Neural cell (in vitro differentiated cells): ENCODE results near the gene MBD3L4. TPM values are rescaled to one million over a fixed set of nuclear protein-coding genes. Genes with fewer than 3 reads are reported as not detected.
"Not testable (repeated sequence)": the region's sequence is repeated elsewhere in the genome, so short reads cannot be mapped to it uniquely, and the experiment has no call there.

Source experiments
- H2AFZ ChIP-seq: fragments of 200-600, 300-800 bp; sonication (generic), shearing (Covaris generic); 2 replicates; pipeline ENCODE4 v1.6.0; 2014; ENCODE audit warnings: low read depth, mild to moderate bottlenecking, antibody characterized with exemption, low read length, moderate library complexity
- H3F3A ChIP-seq: fragments of 200-600 bp; shearing (Covaris generic); 2 replicates; pipeline ENCODE4 v1.6.1; 2016; ENCODE audit warnings: mild to moderate bottlenecking, moderate library complexity, mixed read lengths, antibody characterized with exemption, low read length; ENCODE audit not compliant: insufficient read depth, poor library complexity, severe bottlenecking
- H3K27ac ChIP-seq: fragments of 200-600, 300-800 bp; sonication (generic), shearing (Covaris generic); 2 replicates; pipeline ENCODE4 v1.5.1; 2014; ENCODE audit warnings: mild to moderate bottlenecking, low read length, moderate library complexity
- H3K27me3 ChIP-seq: fragments of 300-800, 200-600 bp; sonication (generic), shearing (Covaris generic); 2 replicates; pipeline ENCODE4 v1.6.0; 2014; ENCODE audit warnings: mild to moderate bottlenecking, low read depth, low read length, moderate library complexity; ENCODE audit not compliant: insufficient read depth
- H3K36me3 ChIP-seq: fragments of 300-800, 200-600 bp; sonication (generic), shearing (Covaris generic); 2 replicates; pipeline ENCODE4 v1.5.1; 2014; ENCODE audit warnings: mild to moderate bottlenecking, antibody characterized with exemption, low read length, moderate library complexity; ENCODE audit not compliant: insufficient read depth
- H3K4me2 ChIP-seq: fragments of 300-800, 200-600 bp; sonication (generic), shearing (Covaris generic); 2 replicates; pipeline ENCODE4 v1.6.0; 2014; ENCODE audit warnings: mild to moderate bottlenecking, low read length
- H3K4me3 ChIP-seq: fragments of 300-800, 200-600 bp; sonication (generic), shearing (Covaris generic); 2 replicates; pipeline ENCODE4 v1.5.1; 2014; ENCODE audit warnings: mild to moderate bottlenecking, low read length, moderate library complexity
- H3K79me2 ChIP-seq: fragments of 200-600 bp; shearing (Covaris generic); replicated peaks from 2 replicates; pipeline ENCODE4 v1.6.0; 2014; ENCODE audit warnings: mild to moderate bottlenecking, low read length, moderate library complexity; ENCODE audit not compliant: insufficient read depth
- H3K9ac ChIP-seq: fragments of 300-800, 200-600 bp; sonication (generic), shearing (Covaris generic); 2 replicates; pipeline ENCODE4 v1.6.1; 2016; ENCODE audit warnings: mild to moderate bottlenecking, low read length, mixed read lengths
- H3K9me2 ChIP-seq: fragments of 200-600 bp; shearing (Covaris generic); 2 replicates; pipeline ENCODE4 v1.6.1; 2016; ENCODE audit warnings: mild to moderate bottlenecking, low read length, mixed read lengths; ENCODE audit not compliant: insufficient read depth
- H3K9me3 ChIP-seq: fragments of 200-600, 300-800 bp; sonication (generic), shearing (Covaris generic); 2 replicates; pipeline ENCODE4 v1.6.1; 2016; ENCODE audit warnings: mild to moderate bottlenecking, mixed run types, low read length, moderate library complexity, mixed read lengths
- H4K20me1 ChIP-seq: fragments of 200-600 bp; shearing (Covaris generic); 2 replicates; pipeline ENCODE4 v1.6.1; 2016; ENCODE audit warnings: mild to moderate bottlenecking, mixed run types; ENCODE audit not compliant: insufficient read depth
- polyA plus RNA-seq: library from polyadenylated mRNA; depleted of rRNA; stranded (reverse); fragments of >200 nt; gene quantifications from 2 replicates; pipeline ENCODE4 v1.2.3, GENCODE V29; 2014

The MBD3L4 gene
- polyA plus RNA-seq, 1 donor from 2014 or later, result not detected

GRCh38 chr19:7058576-7058975 is 18.6 kb upstream of the MBD3L4 start, which contains the start of gene MBD3L3:
Gene MBD3L3 (minus strand): TSS chr19:7058676. CDS start chr19:7058605, 71 bp downstream.
- not testable (repeated sequence) for H3F3A ChIP-seq, H3K27me3 ChIP-seq, H3K9me2 ChIP-seq, H3K36me3 ChIP-seq, H3K79me2 ChIP-seq, H4K20me1 ChIP-seq, H3K4me3 ChIP-seq, H3K9ac ChIP-seq, H3K9me3 ChIP-seq, H3K27ac ChIP-seq, H3K4me2 ChIP-seq, H2AFZ ChIP-seq

- H3K79me2 ChIP-seq, H3K4me2 ChIP-seq, H3F3A ChIP-seq, H3K27ac ChIP-seq, H3K4me3 ChIP-seq, H3K27me3 ChIP-seq, H3K36me3 ChIP-seq, H3K9ac ChIP-seq, H3K9me3 ChIP-seq, H4K20me1 ChIP-seq, H3K9me2 ChIP-seq, H2AFZ ChIP-seq: not testable (repeated sequence)
Observed at GRCh38 chr19:7056371-7056770, 16.4 kb upstream of the MBD3L4 start.

- H2AFZ ChIP-seq, H3K27ac ChIP-seq, H3K9ac ChIP-seq, H3K36me3 ChIP-seq, H3F3A ChIP-seq, H3K4me2 ChIP-seq, H3K4me3 ChIP-seq, H4K20me1 ChIP-seq, H3K27me3 ChIP-seq, H3K79me2 ChIP-seq, H3K9me3 ChIP-seq, H3K9me2 ChIP-seq: not testable (repeated sequence)
Observed at GRCh38 chr19:7055679-7056078, 15.7 kb upstream of the MBD3L4 start.

GRCh38 chr19:7054635-7055368 is 14.8 kb upstream of the MBD3L4 start:
- not testable (repeated sequence) for H2AFZ ChIP-seq, H3K9me3 ChIP-seq, H3F3A ChIP-seq, H3K9me2 ChIP-seq, H3K9ac ChIP-seq, H3K4me3 ChIP-seq, H3K79me2 ChIP-seq, H3K27me3 ChIP-seq, H3K4me2 ChIP-seq, H3K36me3 ChIP-seq, H4K20me1 ChIP-seq, H3K27ac ChIP-seq

- not testable (repeated sequence) for H3K9me3 ChIP-seq, H3F3A ChIP-seq, H3K36me3 ChIP-seq, H3K27me3 ChIP-seq, H4K20me1 ChIP-seq, H3K4me3 ChIP-seq, H3K27ac ChIP-seq, H3K9me2 ChIP-seq, H3K4me2 ChIP-seq, H3K79me2 ChIP-seq, H2AFZ ChIP-seq, H3K9ac ChIP-seq
Observed at GRCh38 chr19:7052896-7053295, 12.9 kb upstream of the MBD3L4 start.

- H3K9me2 ChIP-seq, H3F3A ChIP-seq, H3K36me3 ChIP-seq, H3K4me2 ChIP-seq, H3K4me3 ChIP-seq, H4K20me1 ChIP-seq, H3K27ac ChIP-seq, H2AFZ ChIP-seq, H3K27me3 ChIP-seq, H3K9me3 ChIP-seq, H3K9ac ChIP-seq, H3K79me2 ChIP-seq: not testable (repeated sequence)
Observed at GRCh38 chr19:7051421-7051820, 11.4 kb upstream of the MBD3L4 start.

GRCh38 chr19:7049021-7049420 is 9.0 kb upstream of the MBD3L4 start, which contains the start of gene MBD3L2:
Gene MBD3L2 (plus strand): TSS chr19:7049321. CDS start chr19:7049374, 53 bp downstream.
- not testable (repeated sequence) for H3K9ac ChIP-seq, H3K27ac ChIP-seq, H3K9me2 ChIP-seq, H3K79me2 ChIP-seq, H3K4me3 ChIP-seq, H2AFZ ChIP-seq, H3K4me2 ChIP-seq, H3K36me3 ChIP-seq, H3K27me3 ChIP-seq, H4K20me1 ChIP-seq, H3K9me3 ChIP-seq, H3F3A ChIP-seq

GRCh38 chr19:7041563-7041962 is 1.6 kb upstream of the MBD3L4 start:
- not testable (repeated sequence) for H3K36me3 ChIP-seq, H3K27ac ChIP-seq, H2AFZ ChIP-seq, H3K4me2 ChIP-seq, H3K9me2 ChIP-seq, H3K9ac ChIP-seq, H3K9me3 ChIP-seq, H3F3A ChIP-seq, H3K4me3 ChIP-seq, H4K20me1 ChIP-seq, H3K79me2 ChIP-seq, H3K27me3 ChIP-seq
